Measurements from ENCODE around the gene NPR1. TPM values are rescaled to one million over a fixed set of nuclear protein-coding genes. Genes with fewer than 3 reads are reported as not detected.
A peak's percentile ranks its signal among the peaks of the same experiment; 100 is the strongest.
"Not testable (repeated sequence)": the region's sequence is repeated elsewhere in the genome, so short reads cannot be mapped to it uniquely, and the experiment has no call there.

The NPR1 gene
- total RNA-seq, 1 donor from 2014 or later: 14.9 TPM

GRCh38 chr1:153647346-153647714 is 31.2 kb upstream of the NPR1 start:
- intact Hi-C loops (cut with DNase I): no loop called here
- DNase-seq (ENCODE audit: low spot score): no peak

- intact Hi-C loops (cut with DNase I): no loop called here
- DNase-seq (ENCODE audit: low spot score): no peak
Observed at GRCh38 chr1:153648000-153648643, 30.4 kb upstream of the NPR1 start.

GRCh38 chr1:153649137-153649862 is 29.2 kb upstream of the NPR1 start:
- intact Hi-C loops (cut with DNase I): no loop called here
- DNase-seq (ENCODE audit: low spot score): peak; percentile 71

GRCh38 chr1:153649863-153650235 is 28.6 kb upstream of the NPR1 start:
- intact Hi-C loops (cut with DNase I): no loop called here

GRCh38 chr1:153651771-153652170 is 26.7 kb upstream of the NPR1 start:
- DNase-seq (ENCODE audit: low spot score): peak; percentile 27
- intact Hi-C loops (cut with DNase I): no loop called here

More at GRCh38 chr1:153649863-153650235, 28.6 kb upstream of the NPR1 start:
- peak; percentile 76 for DNase-seq (ENCODE audit: low spot score)

GRCh38 chr1:153652805-153653500 is 25.5 kb upstream of the NPR1 start:
- DNase-seq (ENCODE audit: low spot score): no peak
- intact Hi-C loops (cut with DNase I): no loop called here

- intact Hi-C loops (cut with DNase I): no loop called here
- peak; percentile 9 for DNase-seq (ENCODE audit: low spot score)
Observed at GRCh38 chr1:153655333-153655732, 23.2 kb upstream of the NPR1 start.

- intact Hi-C loops (cut with DNase I): loop anchor here (2.0 kb wide), 1 partner anchor 24 kb away; the partner anchor contains the start of gene CHTOP
- DNase-seq (ENCODE audit: low spot score): peak; percentile 96
Observed at GRCh38 chr1:153658400-153659174, 19.9 kb upstream of the NPR1 start, which contains the start of gene SNAPIN. Gene SNAPIN, plus strand, starts transcription at chr1:153658703. Its CDS starts 41 bp downstream, at chr1:153658744.

- peak; percentile 7 for DNase-seq (ENCODE audit: low spot score)
- intact Hi-C loops (cut with DNase I): loop anchor here (2.0 kb wide), 1 partner anchor 24 kb away; the partner anchor contains the start of gene CHTOP
Observed at GRCh38 chr1:153659175-153659534, 19.3 kb upstream of the NPR1 start.

GRCh38 chr1:153659656-153660055 is 18.8 kb upstream of the NPR1 start:
- intact Hi-C loops (cut with DNase I): loop anchor here (2.0 kb wide), 1 partner anchor 25 kb away; the partner anchor contains the start of gene CHTOP
- peak; percentile 61 for DNase-seq (ENCODE audit: low spot score)

- peak; percentile 24 for DNase-seq (ENCODE audit: low spot score)
- intact Hi-C loops (cut with DNase I): no loop called here
Observed at GRCh38 chr1:153661111-153661708, 17.3 kb upstream of the NPR1 start.

- intact Hi-C loops (cut with DNase I): no loop called here
- no peak for DNase-seq (ENCODE audit: low spot score)
Observed at GRCh38 chr1:153662269-153662668, 16.2 kb upstream of the NPR1 start.

- peak; percentile 44 for DNase-seq (ENCODE audit: low spot score)
- intact Hi-C loops (cut with DNase I): no loop called here
Observed at GRCh38 chr1:153663211-153663610, 15.3 kb upstream of the NPR1 start.

GRCh38 chr1:153667439-153667838 is 11.0 kb upstream of the NPR1 start:
- no peak for DNase-seq (ENCODE audit: low spot score)
- intact Hi-C loops (cut with DNase I): no loop called here

GRCh38 chr1:153668672-153669071 is 9.8 kb upstream of the NPR1 start:
- DNase-seq (ENCODE audit: low spot score); intact Hi-C loops (cut with DNase I): not testable (repeated sequence)

GRCh38 chr1:153669606-153670005 is 8.9 kb upstream of the NPR1 start:
- DNase-seq (ENCODE audit: low spot score): no peak
- intact Hi-C loops (cut with DNase I): loop anchor here (2.0 to 5.0 kb wide), 4 partner anchors 42 to 308 kb away; partner anchors contain the start of genes JTB, S100A1 and S100A13

GRCh38 chr1:153670257-153670858 is 8.1 kb upstream of the NPR1 start:
- intact Hi-C loops (cut with DNase I): loop anchor here (2.0 to 5.0 kb wide), 4 partner anchors 43 to 307 kb away; partner anchors contain the start of genes JTB, S100A1 and S100A13
- DNase-seq (ENCODE audit: low spot score): no peak

GRCh38 chr1:153670859-153671627 is 7.4 kb upstream of the NPR1 start, which contains the start of gene ILF2:
Gene ILF2, minus strand, starts transcription at chr1:153670993. Its CDS starts 71 bp downstream, at chr1:153670922.
- intact Hi-C loops (cut with DNase I): loop anchor here (2.0 to 5.0 kb wide), 4 partner anchors 44 to 306 kb away; partner anchors contain the start of genes JTB, S100A1 and S100A13
- peak; percentile 96 for DNase-seq (ENCODE audit: low spot score)
